Measurements from ENCODE around the gene NAA80.

GRCh38 chr3:50266836-50267235, 32.4 kb downstream of the NAA80 start:
- TF ChIP-seq, protein P1, sequence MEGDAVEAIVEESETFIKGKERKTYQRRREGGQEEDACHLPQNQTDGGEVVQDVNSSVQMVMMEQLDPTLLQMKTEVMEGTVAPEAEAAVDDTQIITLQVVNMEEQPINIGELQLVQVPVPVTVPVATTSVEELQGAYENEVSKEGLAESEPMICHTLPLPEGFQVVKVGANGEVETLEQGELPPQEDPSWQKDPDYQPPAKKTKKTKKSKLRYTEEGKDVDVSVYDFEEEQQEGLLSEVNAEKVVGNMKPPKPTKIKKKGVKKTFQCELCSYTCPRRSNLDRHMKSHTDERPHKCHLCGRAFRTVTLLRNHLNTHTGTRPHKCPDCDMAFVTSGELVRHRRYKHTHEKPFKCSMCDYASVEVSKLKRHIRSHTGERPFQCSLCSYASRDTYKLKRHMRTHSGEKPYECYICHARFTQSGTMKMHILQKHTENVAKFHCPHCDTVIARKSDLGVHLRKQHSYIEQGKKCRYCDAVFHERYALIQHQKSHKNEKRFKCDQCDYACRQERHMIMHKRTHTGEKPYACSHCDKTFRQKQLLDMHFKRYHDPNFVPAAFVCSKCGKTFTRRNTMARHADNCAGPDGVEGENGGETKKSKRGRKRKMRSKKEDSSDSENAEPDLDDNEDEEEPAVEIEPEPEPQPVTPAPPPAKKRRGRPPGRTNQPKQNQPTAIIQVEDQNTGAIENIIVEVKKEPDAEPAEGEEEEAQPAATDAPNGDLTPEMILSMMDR (IDR thresholded peaks at IDR 0.05): no peak
- TF ChIP-seq POLR2A (IDR thresholded peaks at IDR 0.05; ENCODE audit: low read length): no peak
- no peak for TF ChIP-seq EP300 (IDR thresholded peaks at IDR 0.05)
- TF ChIP-seq ELK1 (IDR thresholded peaks at IDR 0.05; ENCODE audit: low read depth, low read length): no peak
- TF ChIP-seq NR3C1 (IDR thresholded peaks at IDR 0.05): no peak
- no peak for TF ChIP-seq MAX (IDR thresholded peaks at IDR 0.05)
- no peak for TF ChIP-seq CEBPB (IDR thresholded peaks at IDR 0.05)
- no peak for TF ChIP-seq RNF2 (IDR thresholded peaks at IDR 0.05; ENCODE audit: borderline replicate concordance, low read depth)
- no peak for TF ChIP-seq HDAC2 (IDR thresholded peaks at IDR 0.05)
- TF ChIP-seq JUN (IDR thresholded peaks at IDR 0.05): no peak
- TF ChIP-seq, protein P2, sequence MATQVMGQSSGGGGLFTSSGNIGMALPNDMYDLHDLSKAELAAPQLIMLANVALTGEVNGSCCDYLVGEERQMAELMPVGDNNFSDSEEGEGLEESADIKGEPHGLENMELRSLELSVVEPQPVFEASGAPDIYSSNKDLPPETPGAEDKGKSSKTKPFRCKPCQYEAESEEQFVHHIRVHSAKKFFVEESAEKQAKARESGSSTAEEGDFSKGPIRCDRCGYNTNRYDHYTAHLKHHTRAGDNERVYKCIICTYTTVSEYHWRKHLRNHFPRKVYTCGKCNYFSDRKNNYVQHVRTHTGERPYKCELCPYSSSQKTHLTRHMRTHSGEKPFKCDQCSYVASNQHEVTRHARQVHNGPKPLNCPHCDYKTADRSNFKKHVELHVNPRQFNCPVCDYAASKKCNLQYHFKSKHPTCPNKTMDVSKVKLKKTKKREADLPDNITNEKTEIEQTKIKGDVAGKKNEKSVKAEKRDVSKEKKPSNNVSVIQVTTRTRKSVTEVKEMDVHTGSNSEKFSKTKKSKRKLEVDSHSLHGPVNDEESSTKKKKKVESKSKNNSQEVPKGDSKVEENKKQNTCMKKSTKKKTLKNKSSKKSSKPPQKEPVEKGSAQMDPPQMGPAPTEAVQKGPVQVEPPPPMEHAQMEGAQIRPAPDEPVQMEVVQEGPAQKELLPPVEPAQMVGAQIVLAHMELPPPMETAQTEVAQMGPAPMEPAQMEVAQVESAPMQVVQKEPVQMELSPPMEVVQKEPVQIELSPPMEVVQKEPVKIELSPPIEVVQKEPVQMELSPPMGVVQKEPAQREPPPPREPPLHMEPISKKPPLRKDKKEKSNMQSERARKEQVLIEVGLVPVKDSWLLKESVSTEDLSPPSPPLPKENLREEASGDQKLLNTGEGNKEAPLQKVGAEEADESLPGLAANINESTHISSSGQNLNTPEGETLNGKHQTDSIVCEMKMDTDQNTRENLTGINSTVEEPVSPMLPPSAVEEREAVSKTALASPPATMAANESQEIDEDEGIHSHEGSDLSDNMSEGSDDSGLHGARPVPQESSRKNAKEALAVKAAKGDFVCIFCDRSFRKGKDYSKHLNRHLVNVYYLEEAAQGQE (IDR thresholded peaks at IDR 0.05): no peak
- no peak for TF ChIP-seq PHF8 (IDR thresholded peaks at IDR 0.05; ENCODE audit: borderline replicate concordance, low read depth)
- no peak for TF ChIP-seq RAD21 (conservative IDR thresholded peaks at IDR 0.05 in 1 of 2, IDR thresholded peaks at IDR 0.05 in 1 of 2)

Measured in A549 (cell line).